GM10266 (cell line): ENCODE results near the gene ZNF790.

Source experiments
- DNase-seq: peaks from one replicate; pipeline ENCODE4 v3.0.0; 2012; ENCODE audit errors: extremely low spot score
- CTCF ChIP-seq: IDR thresholded peaks from 2 replicates; pipeline ENCODE4 v1.5.1; 2012; ENCODE audit warnings: mild to moderate bottlenecking, low read depth; ENCODE audit not compliant: control insufficient read depth, insufficient read depth; ENCODE audit errors: missing control alignments

Gene ZNF790

GRCh38 chr19:36837906-36838783 is at the start of gene ZNF790:
Gene ZNF790, minus strand, starts transcription at chr19:36838387. Its CDS starts 12,768 bp downstream, at chr19:36825619.
- TF ChIP-seq CTCF = no peak
- peak; percentile 80 for DNase-seq

- TF ChIP-seq CTCF = no peak
- no peak for DNase-seq
Measured at GRCh38 chr19:36876993-36877938, 39.1 kb upstream of the ZNF790 start.

- no peak for DNase-seq
- TF ChIP-seq CTCF = no peak
Measured at GRCh38 chr19:36851898-36852297, 13.7 kb upstream of the ZNF790 start.

GRCh38 chr19:36850559-36851442 is 12.6 kb upstream of the ZNF790 start, which contains the start of gene ZNF345:
Gene ZNF345, plus strand, starts transcription at chr19:36850876. Its CDS starts 25,955 bp downstream, at chr19:36876831.
- no peak for TF ChIP-seq CTCF
- peak; percentile 82 for DNase-seq

- no peak for TF ChIP-seq CTCF
- peak; percentile 81 for DNase-seq
Measured at GRCh38 chr19:36849701-36850558, 11.7 kb upstream of the ZNF790 start.

- TF ChIP-seq CTCF = no peak
Measured at GRCh38 chr19:36847968-36848367, 9.8 kb upstream of the ZNF790 start.

More at GRCh38 chr19:36847968-36848367, 9.8 kb upstream of the ZNF790 start:
- no peak for DNase-seq
